OCI-LY3 (cell line): ENCODE data around the gene FGD1.

Source experiments
- H2AFZ ChIP-seq: fragments of 200-600, 300-600 bp; shearing (Covaris generic); 2 replicates; pipeline ENCODE4 v1.6.0; 2014; ENCODE audit warnings: antibody characterized with exemption, low read depth, low read length
- H3K27ac ChIP-seq: fragments of 200-600, 300-600 bp; sonication (generic); 2 replicates; pipeline ENCODE4 v1.5.1; 2014; ENCODE audit warnings: mild to moderate bottlenecking, low read length, moderate library complexity, mixed read lengths
- H3K27me3 ChIP-seq: fragments of 200-600, 300-600 bp; sonication (generic); 2 replicates; pipeline ENCODE4 v1.6.1; 2014; ENCODE audit warnings: low read depth, low read length, mixed read lengths
- H3K36me3 ChIP-seq: fragments of 200-600, 300-600 bp; sonication (generic); replicated peaks from 2 replicates; pipeline ENCODE3; 2014; ENCODE audit warnings: low read depth, low read length, mixed read lengths
- H3K4me1 ChIP-seq: fragments of 300-600, 200-600 bp; sonication (generic); 2 replicates; pipeline ENCODE4 v1.6.1; 2014; ENCODE audit warnings: low read length, mixed read lengths
- H3K4me2 ChIP-seq: fragments of 200-600, 300-600 bp; sonication (generic); 2 replicates; pipeline ENCODE4 v1.6.1; 2014; ENCODE audit warnings: low read length, mixed read lengths
- H3K4me3 ChIP-seq: fragments of 300-600, 200-600 bp; sonication (generic); 2 replicates; pipeline ENCODE4 v1.5.1; 2014; ENCODE audit warnings: antibody characterized with exemption, mild to moderate bottlenecking, low read length, moderate library complexity
- H3K79me2 ChIP-seq: fragments of 300-600, 200-600 bp; shearing (Covaris generic); 2 replicates; pipeline ENCODE4 v1.6.1; 2014; ENCODE audit warnings: mild to moderate bottlenecking, low read length, mixed read lengths
- H3K9ac ChIP-seq: fragments of 300-600, 200-600 bp; shearing (Covaris generic); 2 replicates; pipeline ENCODE4 v1.6.0; 2014; ENCODE audit warnings: mild to moderate bottlenecking, low read length, moderate library complexity
- H3K9me3 ChIP-seq: fragments of 200-600, 300-600 bp; shearing (Covaris generic); 2 replicates; pipeline ENCODE4 v1.6.1; 2014; ENCODE audit warnings: low read length, mixed read lengths; ENCODE audit not compliant: insufficient read depth
- H4K20me1 ChIP-seq: fragments of 200-600, 300-600 bp; sonication (generic); 2 replicates; pipeline ENCODE4 v1.6.1; 2016; ENCODE audit warnings: low read length, mixed read lengths; ENCODE audit not compliant: insufficient read depth
- CTCF ChIP-seq: fragments of 200-600, 300-600 bp; sonication (generic); IDR thresholded peaks from 2 replicates; pipeline ENCODE4 v1.5.1; 2014; ENCODE audit warnings: antibody characterized with exemption, low read length, low read depth
- EZH2phosphoT487 ChIP-seq: fragments of 200-600 bp; shearing (Covaris generic); IDR thresholded peaks from 2 replicates; pipeline ENCODE4 v1.6.1; 2018; ENCODE audit warnings: antibody characterized with exemption, mixed run types, low read depth

FGD1 gene

GRCh38 chrX:54530357-54530900 is 34.4 kb upstream of the FGD1 start:
- Histone ChIP-seq H3K36me3 (peaks cover 25% of the 10 kb centered on the region), H3K4me3 (peak overlapping the region; percentile 100), H3K79me2 (peaks cover 54% of the 10 kb centered on the region), H4K20me1 (no peaks in the 10 kb centered on the region), H3K27ac (peak overlapping the region; percentile 73), H3K9me3 (no peaks in the 10 kb centered on the region), H2AFZ (no peak overlapping the region), H3K4me2 (peak overlapping the region; percentile 98), H3K9ac (peak overlapping the region; percentile 100), H3K27me3 (no peaks in the 10 kb centered on the region), H3K4me1 (peaks cover 28% of the 10 kb centered on the region)
- no peak for TF ChIP-seq EZH2phosphoT487
- no peak for TF ChIP-seq CTCF

GRCh38 chrX:54529552-54530356 is 33.7 kb upstream of the FGD1 start, which contains the start of gene GNL3L:
Gene GNL3L, plus strand, starts transcription at chrX:54530219. Its CDS starts 2,348 bp downstream, at chrX:54532567.
- Histone ChIP-seq H2AFZ (peak within 1 kb of the TSS; percentile 80; the same call in 1 of the 2 replicates), H3K4me3 (peak within 1 kb of the TSS; percentile 100), H3K79me2 (peaks cover 47% of the 10 kb centered on the region), H4K20me1 (no peaks in the 10 kb centered on the region), H3K27ac (peak within 1 kb of the TSS; percentile 82), H3K27me3 (no peaks in the 10 kb centered on the region), H3K36me3 (peaks cover 24% of the 10 kb centered on the region), H3K9me3 (no peaks in the 10 kb centered on the region), H3K9ac (peak within 1 kb of the TSS; percentile 100), H3K4me2 (peak within 1 kb of the TSS; percentile 98), H3K4me1 (peaks cover 28% of the 10 kb centered on the region)
- TF ChIP-seq CTCF (no peak), EZH2phosphoT487 (no peak)

- Histone ChIP-seq H3K4me3 (peak overlapping the region; percentile 78), H3K9ac (peak overlapping the region; percentile 81), H3K27me3 (no peaks in the 10 kb centered on the region), H3K27ac (peak overlapping the region; percentile 82), H3K9me3 (no peaks in the 10 kb centered on the region), H3K4me2 (peak overlapping the region; percentile 84), H3K79me2 (peaks cover 41% of the 10 kb centered on the region), H3K4me1 (peaks cover 28% of the 10 kb centered on the region), H3K36me3 (peaks cover 18% of the 10 kb centered on the region), H4K20me1 (no peaks in the 10 kb centered on the region), H2AFZ (peak overlapping the region; percentile 80; the same call in 1 of the 2 replicates)
- TF ChIP-seq CTCF (no peak), EZH2phosphoT487 (no peak)
Observed at GRCh38 chrX:54529151-54529550, 33.1 kb upstream of the FGD1 start.

- H3K27me3 ChIP-seq, result no peaks in the 10 kb centered on the region
- no peak for TF ChIP-seq EZH2phosphoT487
- no peak for TF ChIP-seq CTCF
- H3K4me3 ChIP-seq, result no peak overlapping the region
Observed at GRCh38 chrX:54509400-54509799, 13.4 kb upstream of the FGD1 start.

More at GRCh38 chrX:54509400-54509799, 13.4 kb upstream of the FGD1 start:
- Histone ChIP-seq H3K4me1 (no peaks in the 10 kb centered on the region), H2AFZ (no peak overlapping the region), H4K20me1 (no peaks in the 10 kb centered on the region), H3K4me2 (no peak overlapping the region), H3K9me3 (no peaks in the 10 kb centered on the region), H3K79me2 (no peaks in the 10 kb centered on the region), H3K36me3 (no peaks in the 10 kb centered on the region), H3K27ac (no peak overlapping the region), H3K9ac (no peak overlapping the region)
